GM19328 (cell line): Measurements from ENCODE around the gene BAHD1.
"Not testable (repeated sequence)": the region's sequence is repeated elsewhere in the genome, so short reads cannot be mapped to it uniquely, and the experiment has no call there.

Experiments
- ATAC-seq: cut with Tn5 transposase; IDR thresholded peaks from one replicate; pipeline ENCODE4 v1.9.1; 2021; ENCODE audit warnings: mild to moderate bottlenecking, moderate library complexity; ENCODE audit not compliant: unreplicated experiment

BAHD1 gene

DNA sequence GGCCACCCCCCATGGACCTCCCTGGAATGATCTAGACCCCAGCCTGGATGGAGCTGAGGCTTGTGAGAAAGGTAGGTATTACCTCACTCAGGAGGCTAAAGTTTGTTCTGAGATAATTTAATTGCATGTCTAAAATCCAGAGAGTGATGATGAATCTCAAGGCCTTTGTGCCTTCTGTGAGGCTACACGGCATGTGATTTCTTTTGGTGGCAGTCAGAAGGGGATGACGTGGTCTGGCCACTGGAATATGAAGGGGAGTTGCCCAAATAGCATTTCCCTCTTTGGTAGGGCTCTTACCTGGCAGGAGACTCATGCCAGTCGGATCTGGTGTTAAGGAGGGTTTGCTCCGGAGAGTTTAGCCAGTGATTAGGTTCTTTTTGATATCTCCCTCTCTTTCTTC is 2.5 kb downstream of the BAHD1 start:
- no peak for ATAC-seq

DNA sequence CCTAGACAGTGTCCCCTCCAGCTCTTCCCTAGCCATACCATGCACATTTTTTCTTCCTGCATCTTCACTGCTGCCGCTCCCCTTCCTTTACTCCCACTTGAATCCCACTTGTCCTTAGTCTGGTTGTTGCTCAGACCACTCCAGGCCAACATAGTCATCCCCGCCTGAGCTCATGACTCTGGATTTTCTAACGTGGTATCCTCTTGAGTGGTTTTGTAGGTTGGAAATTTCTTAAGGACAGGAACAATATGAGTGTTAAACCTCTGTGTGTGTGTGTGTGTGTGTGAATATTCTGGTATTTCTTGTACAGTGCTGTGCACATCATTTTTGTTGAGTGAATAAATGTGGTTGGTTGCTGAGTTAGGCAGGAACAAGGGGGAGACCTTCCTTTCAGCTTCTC is 3.1 kb downstream of the BAHD1 start:
- ATAC-seq, result no peak

DNA sequence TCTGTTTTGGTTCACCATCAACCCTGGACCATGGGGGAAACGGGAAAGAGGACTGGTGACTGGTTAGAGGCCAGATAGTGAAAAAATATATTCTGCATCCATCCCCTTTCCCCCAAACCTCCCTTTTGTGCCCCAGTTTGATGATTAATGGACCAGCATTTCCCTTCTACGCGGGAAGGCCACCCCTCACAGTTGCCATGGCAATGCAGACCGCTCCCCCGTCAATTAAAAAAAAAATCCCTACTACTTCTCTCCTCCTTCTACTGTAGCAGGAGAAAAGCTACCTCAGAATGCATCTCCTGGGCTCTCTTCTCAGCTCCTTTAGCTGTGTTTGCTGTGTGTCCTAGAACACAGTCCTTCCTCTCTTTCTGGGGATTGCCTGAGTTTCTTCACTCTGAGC is 4.0 kb downstream of the BAHD1 start:
- ATAC-seq, result no peak

DNA sequence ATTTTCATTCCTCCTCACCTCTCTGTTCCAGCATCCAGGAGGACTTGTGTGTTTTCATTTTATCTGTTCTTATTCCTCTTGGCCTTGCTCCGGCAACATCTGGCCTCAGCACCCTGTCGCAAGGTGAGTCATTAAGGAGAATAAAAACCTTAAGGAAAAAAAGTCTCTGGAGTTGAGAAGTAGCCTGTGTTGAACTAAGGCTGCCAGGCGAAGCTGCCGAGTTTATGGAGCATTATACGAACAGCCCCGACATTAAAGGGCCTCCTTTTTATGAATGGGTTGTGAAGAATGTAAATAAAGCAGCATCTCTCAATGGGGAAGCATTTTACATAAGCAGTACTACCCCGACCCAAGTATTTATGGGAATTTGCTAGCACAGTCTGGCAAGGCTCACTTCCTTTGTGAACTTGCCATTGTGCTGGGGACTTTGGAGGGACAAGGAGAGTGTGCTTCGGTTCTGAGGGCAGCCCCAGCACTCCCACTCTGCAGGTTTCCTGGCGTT is 4.7 kb downstream of the BAHD1 start:
- ATAC-seq, result no peak

DNA sequence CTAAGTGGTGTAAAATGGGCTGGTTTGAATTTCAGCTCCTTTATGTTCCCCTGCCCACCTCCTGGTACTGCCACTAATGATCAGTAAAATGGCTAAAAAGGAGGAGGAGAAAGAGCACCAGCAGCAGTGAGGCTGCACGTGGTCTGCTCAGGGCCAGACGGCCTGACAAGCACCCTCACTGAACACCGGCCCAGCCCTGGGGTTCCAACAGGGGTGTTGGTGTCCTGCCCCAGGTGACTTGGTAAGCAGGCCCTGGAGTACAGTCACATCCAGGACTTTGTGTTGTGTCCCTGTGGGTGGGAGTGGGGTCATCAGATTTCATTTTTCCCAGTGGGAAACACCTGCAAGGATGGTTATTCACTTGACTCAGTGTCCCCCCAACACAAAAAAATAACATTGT is 5.4 kb downstream of the BAHD1 start:
- no peak for ATAC-seq

DNA sequence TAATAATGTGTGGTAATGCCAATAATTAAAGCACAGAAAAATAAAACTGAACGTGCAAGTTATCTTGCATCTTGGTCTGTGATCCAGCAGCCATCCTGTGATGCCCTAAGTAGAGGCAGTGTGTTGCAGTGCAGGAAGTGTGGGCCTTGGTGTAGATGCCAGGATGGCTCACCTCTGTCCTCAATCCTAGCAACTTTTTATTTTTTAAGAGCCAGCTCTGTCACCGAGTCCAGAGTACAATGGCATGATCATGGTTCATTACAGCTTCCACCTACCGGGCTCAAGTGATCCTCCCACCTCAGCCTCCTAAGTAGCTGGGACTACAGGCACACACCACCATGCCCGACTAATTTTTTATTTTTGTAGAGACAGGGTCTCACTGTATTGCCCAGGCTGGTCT is 7.6 kb downstream of the BAHD1 start:
- no peak for ATAC-seq

DNA sequence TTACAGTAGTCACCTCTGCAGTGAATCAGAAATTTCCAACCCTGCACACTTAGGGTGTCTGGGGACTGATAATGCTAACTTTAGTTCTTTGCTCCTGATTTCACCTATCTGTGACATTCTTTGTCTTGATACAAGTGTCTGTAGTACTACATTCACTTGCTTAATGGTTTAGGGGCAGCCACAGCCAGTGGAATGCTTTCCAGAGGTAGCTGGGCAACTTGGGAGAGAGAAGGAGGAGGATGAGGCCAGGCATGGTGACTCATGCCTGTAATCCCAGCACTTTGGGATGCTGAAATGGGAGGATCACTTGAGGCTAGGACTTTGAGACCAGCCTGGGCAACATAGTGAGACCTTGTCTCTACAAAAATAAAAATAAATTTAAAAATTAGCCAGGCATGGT is 8.5 kb downstream of the BAHD1 start:
- no peak for ATAC-seq

DNA sequence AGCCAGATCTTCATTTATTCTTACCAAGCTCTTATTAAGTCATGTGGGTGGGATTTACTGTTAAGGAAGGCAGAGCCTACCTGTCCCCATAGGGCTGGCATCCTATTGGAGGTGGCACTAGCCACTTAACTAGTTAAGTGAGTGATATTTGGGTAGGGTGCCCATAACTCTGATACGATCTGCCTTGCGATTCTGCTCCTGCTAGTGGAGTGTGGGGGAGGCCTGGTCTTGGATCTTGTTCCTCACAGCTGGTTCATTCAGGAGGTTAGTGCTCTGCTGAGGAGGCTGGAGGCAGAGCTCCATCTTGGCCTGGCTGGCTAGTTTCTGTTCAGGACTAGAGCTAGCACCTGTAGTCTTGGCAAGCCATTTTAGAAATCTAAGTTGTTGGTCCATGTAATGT is 9.3 kb downstream of the BAHD1 start:
- ATAC-seq, result no peak

DNA sequence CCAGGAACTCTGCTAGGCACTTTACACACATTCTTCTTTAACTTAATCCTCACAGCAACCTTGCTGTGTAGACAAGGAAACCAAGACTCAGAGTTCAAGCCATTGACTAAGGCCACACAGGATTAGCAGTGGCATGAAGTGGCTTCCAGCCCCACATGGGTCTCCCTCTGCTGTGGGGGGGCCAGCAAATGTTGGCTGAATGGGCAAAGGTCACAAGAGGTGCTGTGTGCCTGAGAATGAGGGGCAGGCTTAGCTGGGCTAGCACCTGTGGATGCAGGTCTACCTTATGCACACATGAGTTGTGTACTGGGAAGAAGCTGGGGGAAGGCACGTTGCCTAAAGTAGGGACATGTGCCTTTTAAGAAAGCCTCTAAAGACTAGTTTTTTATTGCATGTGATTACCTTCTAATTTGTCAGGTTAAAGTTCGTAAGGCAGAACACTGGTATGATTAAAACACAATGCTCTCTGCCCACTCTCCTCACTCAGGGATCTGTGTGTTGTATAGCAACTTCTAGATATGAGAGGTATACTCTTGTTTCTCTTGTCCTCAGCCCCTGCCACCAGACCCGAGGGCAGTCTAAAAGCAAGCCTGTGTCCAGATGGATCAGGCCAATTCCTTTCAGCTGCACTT is 10.9 kb downstream of the BAHD1 start:
- ATAC-seq, result no peak

DNA sequence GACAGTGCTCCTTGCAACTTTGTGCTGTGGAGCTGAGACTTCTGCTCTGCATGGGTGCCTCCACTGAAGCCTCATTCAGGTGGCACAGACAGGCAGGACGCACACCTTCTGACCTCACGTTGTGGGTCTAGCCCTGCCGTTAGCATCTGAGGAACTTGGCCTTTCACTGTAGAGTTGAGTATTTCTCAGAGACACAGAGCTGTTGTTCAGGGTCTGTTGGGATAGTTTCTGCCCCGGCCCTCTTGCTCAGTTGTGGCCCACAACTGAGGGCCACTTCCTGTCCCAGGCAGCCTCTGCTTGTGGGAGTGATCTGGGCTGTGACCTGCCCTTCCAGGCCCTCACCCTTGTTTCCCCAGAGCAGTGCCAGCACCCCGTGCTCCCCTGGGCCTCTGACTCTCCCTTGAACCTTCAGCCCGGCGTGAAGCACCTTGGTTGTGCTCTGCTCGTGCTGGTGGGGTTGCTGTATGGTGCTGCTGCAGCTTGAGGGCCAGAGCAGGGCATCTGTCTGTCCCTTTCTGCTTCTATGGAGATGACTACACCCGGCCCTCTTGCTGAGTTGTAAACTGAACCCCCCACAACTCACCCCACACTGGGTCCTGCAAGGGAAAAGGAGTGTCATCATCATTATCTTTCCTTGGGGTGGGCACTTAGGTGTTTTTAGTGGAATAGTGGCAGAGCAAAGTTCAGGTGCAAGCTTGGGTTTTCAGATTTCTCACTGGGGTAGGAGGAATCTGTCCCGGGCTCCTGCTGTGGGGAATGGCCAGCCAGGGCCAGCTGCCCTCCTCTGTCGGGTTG is 11.7 kb downstream of the BAHD1 start:
- no peak for ATAC-seq

DNA sequence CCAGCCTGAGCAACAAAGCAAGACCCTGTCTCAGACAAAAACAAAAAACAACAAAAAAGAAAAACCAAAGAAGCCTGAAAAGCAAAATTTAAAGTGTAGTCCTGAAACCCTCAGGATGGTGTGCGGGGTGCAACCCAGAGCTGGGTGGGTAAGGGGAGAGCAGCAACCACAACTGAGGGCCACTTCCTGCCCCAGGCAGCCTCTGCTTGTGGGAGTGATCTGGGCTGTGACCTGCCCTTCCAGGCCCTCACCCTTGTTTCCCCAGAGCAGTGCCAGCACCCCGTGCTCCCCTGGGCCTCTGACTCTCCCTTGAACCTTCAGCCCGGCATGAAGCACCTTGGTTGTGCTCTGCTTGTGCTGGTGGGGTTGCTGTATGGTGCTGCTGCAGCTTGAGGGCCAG is 13.2 kb downstream of the BAHD1 start:
- ATAC-seq, result not testable (repeated sequence)

DNA sequence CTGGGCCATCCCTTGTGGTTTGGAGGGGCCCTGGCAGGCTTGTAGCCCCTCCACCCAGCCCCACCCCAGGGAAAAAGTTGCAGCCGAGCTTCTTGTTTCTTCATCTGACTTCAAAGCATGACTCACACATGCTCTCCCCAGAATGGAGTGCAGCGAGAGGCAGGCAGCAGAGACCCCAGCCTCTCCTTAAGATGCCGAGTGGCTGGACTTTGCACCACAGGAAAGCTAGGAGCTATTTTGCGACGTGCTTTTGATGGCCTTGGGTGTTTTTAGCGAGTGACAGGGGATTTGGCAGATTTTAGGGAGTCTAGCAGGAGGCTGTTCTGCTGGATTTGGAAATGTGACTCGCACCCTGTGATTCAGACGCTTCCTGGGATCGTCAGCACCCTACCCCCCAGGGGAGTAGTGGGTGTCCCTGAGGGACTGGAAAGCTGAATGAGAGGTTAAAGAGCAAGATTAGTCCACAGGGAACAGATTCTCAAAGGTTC is 14.2 kb downstream of the BAHD1 start:
- ATAC-seq, result no peak

DNA sequence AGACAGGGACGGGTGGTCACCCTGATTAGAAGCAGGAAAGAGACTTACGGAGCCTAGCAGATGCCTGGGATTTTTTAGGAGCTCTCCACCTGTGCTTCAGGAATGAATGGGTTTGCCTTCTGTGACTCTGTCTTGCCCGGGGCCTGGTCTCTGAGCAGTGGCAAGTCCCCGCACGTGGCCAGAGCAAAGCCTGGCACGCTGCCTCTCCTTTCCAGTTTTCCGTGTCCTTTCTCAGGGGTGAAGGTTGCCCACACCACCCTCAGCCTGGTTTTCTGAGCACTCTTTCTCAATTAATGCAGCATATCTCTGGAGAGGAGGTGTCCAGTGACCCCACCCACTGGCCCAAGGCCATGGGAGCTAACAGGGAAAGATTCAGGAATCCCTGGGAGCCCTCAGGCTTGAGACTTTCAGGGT is 15.6 kb downstream of the BAHD1 start:
- no peak for ATAC-seq

DNA sequence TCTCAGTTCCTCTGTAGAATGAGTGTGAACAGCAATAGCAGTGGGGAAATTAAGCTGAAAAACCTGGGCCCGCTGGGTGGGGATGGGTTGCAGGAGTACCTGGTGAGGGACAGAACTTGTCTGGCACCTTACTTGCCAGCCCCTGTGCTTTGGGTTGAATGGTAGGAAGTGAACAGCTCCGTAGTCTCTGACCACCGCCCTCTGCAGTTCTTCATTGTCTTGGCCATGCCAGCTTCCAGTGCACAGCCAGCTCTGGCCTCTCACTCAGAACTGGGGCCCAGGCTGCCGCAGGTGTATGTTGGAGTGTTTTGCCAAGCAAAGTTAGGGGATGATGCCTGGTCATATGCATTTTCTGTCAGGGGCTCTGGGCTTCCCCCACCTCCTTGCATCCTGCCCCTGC is 16.0 kb downstream of the BAHD1 start:
- no peak for ATAC-seq

DNA sequence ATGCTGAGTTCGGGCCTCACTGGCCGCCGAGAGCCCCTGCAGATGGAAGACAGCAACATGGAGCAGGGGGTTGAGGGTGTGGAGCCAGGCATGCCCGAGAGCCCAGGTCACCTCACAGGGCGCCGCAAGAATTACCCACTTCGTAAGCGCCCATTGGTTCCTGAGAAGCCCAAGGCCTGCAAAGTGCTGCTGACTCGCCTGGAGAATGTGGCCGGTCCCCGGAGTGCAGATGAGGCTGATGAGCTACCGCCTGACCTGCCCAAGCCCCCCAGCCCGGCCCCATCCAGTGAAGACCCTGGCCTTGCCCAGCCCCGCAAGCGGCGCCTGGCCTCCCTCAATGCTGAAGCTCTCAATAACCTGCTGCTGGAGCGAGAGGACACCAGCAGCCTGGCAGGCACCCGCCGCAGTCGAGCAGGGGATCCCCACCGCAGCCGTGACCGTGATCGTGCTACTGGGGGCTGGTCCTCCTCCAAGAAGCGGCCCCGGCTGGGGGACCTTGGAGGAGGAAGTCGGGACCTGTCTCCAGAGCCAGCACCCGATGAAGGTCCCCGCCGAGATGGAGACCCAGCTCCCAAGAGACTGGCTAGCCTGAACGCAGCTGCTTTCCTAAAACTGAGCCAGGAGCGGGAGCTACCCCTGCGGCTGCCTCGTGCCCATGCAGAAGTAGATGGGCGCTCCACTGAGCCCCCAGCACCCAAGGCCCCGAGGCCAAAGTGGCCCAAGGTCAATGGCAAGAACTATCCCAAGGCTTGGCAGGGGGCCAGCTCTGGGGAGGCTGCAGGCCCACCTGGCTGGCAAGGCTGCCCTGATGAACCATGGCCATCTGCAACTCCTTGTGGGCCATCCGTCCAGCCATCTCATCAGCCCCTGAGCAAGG is 18.0 kb downstream of the BAHD1 start:
- ATAC-seq, result no peak

DNA sequence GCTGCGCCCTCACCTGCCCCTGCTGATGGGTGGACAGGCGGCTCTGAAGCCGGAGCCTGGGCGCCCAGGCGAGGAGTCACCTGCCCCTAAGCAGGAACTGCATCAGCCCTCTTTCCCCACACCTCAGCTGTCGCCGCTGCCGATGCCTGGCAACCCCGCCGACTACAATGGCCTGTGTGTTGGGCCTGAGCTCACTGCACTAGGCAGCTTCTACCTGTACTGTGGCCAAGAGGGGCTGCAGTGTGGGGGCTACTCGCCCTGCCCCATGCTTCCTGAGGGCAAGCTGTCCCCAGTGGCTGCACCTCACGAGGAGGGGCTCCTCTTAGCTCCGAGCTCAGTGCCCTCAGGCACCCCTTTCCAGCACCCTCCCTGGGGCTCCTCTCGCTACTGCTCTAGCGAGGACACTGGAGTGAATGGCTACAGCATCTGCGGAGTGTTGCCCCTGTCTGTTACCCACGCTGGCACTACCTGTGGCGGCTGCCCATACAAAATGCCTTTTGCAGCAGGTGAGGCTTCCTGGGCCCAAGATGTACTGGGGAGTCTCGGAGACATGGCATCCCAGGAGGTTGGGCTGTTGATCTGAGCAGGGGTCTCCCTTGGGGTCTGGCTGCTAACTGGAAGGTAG is 18.8 kb downstream of the BAHD1 start:
- ATAC-seq, result no peak

DNA sequence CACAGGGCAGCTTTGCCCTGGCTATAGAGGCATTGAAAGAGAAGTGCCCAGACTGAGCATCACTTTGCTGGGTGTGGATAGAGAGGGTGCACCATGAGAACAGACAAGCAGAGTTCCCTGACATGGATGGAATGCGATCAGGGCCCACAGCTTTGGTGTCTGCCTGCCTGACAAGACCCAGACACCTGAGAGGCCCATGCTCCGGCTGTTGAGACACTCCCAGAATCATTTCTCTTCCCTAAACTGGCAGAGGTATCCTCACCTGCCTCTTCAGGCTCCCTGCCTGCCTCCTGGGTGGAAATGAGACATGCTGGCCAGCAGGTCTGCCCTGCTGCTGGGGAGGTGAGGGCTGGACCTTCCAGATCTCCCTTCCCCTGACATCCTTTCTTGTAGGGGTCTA is 19.7 kb downstream of the BAHD1 start:
- no peak for ATAC-seq

DNA sequence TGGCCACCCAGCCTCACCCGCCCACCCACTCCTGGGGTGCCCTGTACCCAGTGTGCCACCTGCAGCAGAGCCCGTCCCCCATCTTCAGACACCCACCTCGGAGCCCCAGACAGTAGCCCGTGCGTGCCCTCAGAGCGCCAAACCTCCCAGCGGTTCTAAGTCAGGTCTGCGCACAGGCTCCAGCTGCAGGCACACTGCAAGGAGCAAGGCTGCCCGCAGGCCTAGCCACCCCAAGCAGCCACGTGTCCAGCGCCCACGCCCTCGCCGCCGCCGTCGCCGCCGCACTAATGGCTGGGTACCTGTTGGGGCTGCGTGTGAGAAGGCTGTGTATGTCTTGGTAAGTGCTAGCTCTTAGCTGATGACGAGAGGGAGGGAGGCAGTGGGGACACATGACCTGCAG is 21.2 kb downstream of the BAHD1 start:
- no peak for ATAC-seq

DNA sequence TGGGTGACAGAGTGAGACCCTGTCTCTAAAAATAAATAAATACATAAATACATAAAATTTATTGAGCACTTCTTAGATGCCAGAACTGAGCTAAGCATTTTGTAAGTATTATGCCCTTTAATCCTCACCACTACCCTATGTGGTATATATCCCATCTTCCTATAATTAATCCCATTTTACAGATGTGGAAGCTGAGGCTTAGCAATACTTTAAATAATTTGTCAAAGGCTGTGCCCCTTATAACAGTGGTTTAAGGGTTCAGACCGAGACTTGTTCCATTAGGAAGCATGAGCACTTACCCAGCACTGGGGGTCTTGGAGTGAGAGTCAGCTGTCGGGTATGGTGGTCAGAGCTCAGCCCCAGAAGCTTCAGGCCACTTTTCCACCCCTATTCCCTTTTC is 22.5 kb downstream of the BAHD1 start:
- no peak for ATAC-seq

DNA sequence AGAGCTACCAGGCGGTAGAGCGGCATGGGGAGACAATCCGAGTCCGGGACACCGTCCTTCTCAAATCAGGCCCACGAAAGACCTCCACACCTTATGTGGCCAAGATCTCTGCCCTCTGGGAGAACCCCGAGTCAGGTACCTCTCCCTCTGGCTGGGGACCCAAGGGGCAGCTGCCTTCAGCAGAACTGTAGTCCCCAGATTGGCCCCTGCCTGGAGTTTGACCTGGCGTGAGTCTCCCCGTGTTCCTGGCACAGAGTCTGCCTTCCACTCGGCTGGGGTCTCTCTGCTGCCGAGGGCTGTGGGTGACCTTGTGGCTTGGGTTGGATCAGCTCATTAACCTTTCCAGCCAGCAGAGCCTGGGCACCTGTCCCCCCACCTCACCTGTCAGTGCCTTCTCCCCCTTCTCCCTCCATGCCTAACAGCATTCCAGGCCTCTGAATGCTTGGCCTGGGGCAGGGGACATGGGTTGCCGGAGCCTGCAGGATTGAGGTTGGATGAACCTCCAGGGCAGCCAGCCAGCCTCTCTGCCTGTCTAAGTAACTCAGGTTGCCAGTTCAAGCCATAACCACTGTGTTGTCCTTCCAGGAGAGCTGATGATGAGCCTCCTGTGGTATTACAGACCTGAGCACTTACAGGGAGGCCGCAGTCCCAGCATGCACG is 23.3 kb downstream of the BAHD1 start:
- no peak for ATAC-seq
